Kidney (tissue), 14 donors: Measurements from ENCODE around the gene SYS1. TPM values are rescaled to one million over a fixed set of nuclear protein-coding genes. Genes with fewer than 3 reads are reported as not detected.
A peak's percentile ranks its signal among the peaks of the same experiment; 100 is the strongest.

ENCODE experiments used
- DNase-seq, 5 donors: peaks; one replicate each; pipeline ENCODE4 v3.0.0-alpha.2; 2013 to 2020
- FAIRE-seq: peaks from 2 replicates; lab custom pipeline; 2012; peaks lifted over from hg19 to GRCh38; lab: Jason Lieb, UNC
- H3K27ac ChIP-seq, 2 donors: one replicate each; pipeline ENCODE4 v1.7.0; 2013; ENCODE audit warnings: low read depth in 2 of 2, low read length in 2 of 2, inconsistent platforms in 1 of 2
- H3K27me3 ChIP-seq: one replicate; pipeline ENCODE4 v1.7.1; 2013; ENCODE audit warnings: low read length, inconsistent platforms; ENCODE audit not compliant: control insufficient read depth, insufficient read depth
- H3K36me3 ChIP-seq, 3 donors: one replicate each; pipeline versions ENCODE4 v1.7.0 to v1.7.1; 2013; ENCODE audit warnings: low read length in 3 of 3, control low read depth in 1 of 3, inconsistent platforms in 1 of 3; ENCODE audit not compliant: insufficient read depth in 3 of 3, control insufficient read depth in 2 of 3
- H3K4me1 ChIP-seq, 3 donors: one replicate each; pipeline versions ENCODE4 v1.7.0 to v1.7.1; 2013; ENCODE audit warnings: low read length in 3 of 3, inconsistent platforms in 1 of 3, low read depth in 1 of 3; ENCODE audit not compliant: control insufficient read depth in 2 of 3, insufficient read depth in 2 of 3
- H3K4me3 ChIP-seq, 3 donors: one replicate each; pipeline versions ENCODE4 v1.7.0 to v1.8.1; 2013; ENCODE audit warnings: low read length in 3 of 3, control low read depth in 1 of 3, inconsistent platforms in 1 of 3
- H3K9ac ChIP-seq, 3 donors: one replicate each; pipeline versions ENCODE4 v1.7.0 to v1.7.1; 2013; ENCODE audit warnings: low read length in 3 of 3, control low read depth in 1 of 3, inconsistent platforms in 1 of 3
- H3K9me3 ChIP-seq, 3 donors: one replicate each; pipeline versions ENCODE4 v1.7.0 to v1.7.1; 2013; ENCODE audit warnings: low read length in 3 of 3, control low read depth in 1 of 3, inconsistent platforms in 1 of 3; ENCODE audit not compliant: control insufficient read depth in 2 of 3, insufficient read depth in 1 of 3
- CTCF ChIP-seq: IDR thresholded peaks from 3 replicates; pipeline ENCODE4 v1.5.1; 2012; ENCODE audit warnings: mild to moderate bottlenecking, moderate library complexity, borderline replicate concordance; ENCODE audit not compliant: insufficient read depth; ENCODE audit errors: extremely low read depth
- intact Hi-C: fragments of 100-400 bp; cut with DNase I; formaldehyde crosslinking; loops from one replicate; pipeline ENCODE4 v1.11.1; 2022
- polyA plus RNA-seq: library from polyadenylated mRNA; stranded (reverse); fragments of 350-450 nt; fragmentation: Illumina TruSeq; extraction: RNeasy Lipid Tissue Mini Kit (QIAGEN cat#74804); gene quantifications from one replicate; pipeline ENCODE4 v1.2.3, GENCODE V29; 2014; ENCODE audit warnings: low read depth, low replicate concordance; ENCODE audit not compliant: insufficient read depth
- total RNA-seq: library from RNA; stranded (reverse); fragmentation: NEBNext Ultra II Directional; extraction: Animal tissue kit (Norgen Biotek cat#: 25700); gene quantifications from one replicate; pipeline ENCODE4 v1.2.1, GENCODE V29; 2021
- donor health status: control.
- donor health status: control.
- donor health status: control.
- donor health status: control.
- donor health status: control.
- donor health status: DM: yes; HTN: yes; CAD: no.
- donor health status: Normal renal cell carcinoma (clear cell type).

SYS1 gene
- total and polyA plus RNA-seq, 2 donors from 2014 or later = 38.7 to 39.8 TPM

GRCh38 chr20:45355209-45356084 is 7.5 kb upstream of the SYS1 start:
- no peak overlapping the region for H3K27ac ChIP-seq
- H3K4me3 ChIP-seq = no peak overlapping the region
- peaks cover 2 to 32% (median 23%) of the 10 kb centered on the region in 3 donors for H3K4me1 ChIP-seq
- no peaks in the 10 kb centered on the region for H3K9me3 ChIP-seq
- no peak overlapping the region for H3K9ac ChIP-seq
- no peak for FAIRE-seq
- intact Hi-C loops = no loop called here
- no peaks in the 10 kb centered on the region for H3K36me3 ChIP-seq
- DNase-seq = no peak
- H3K27me3 ChIP-seq = no peaks in the 10 kb centered on the region
- TF ChIP-seq CTCF = no peak

GRCh38 chr20:45358282-45359068 is 4.5 kb upstream of the SYS1 start:
- peak overlapping the region in 2 of 3 donors; percentile 1 to 77 for H3K9ac ChIP-seq
- no peaks in the 10 kb centered on the region for H3K27me3 ChIP-seq
- H3K4me1 ChIP-seq = peaks cover 2 to 32% (median 26%) of the 10 kb centered on the region in 3 donors
- H3K9me3 ChIP-seq = no peaks in the 10 kb centered on the region
- TF ChIP-seq CTCF = no peak
- intact Hi-C loops = no loop called here
- no peaks in the 10 kb centered on the region for H3K36me3 ChIP-seq
- H3K27ac ChIP-seq = peak overlapping the region; percentile 96
- FAIRE-seq (no peak), DNase-seq (peak in 4 of 5 donors; percentile 69 to 89 (median 80))
- H3K4me3 ChIP-seq = peak overlapping the region in 2 of 3 donors; percentile 15 to 22

GRCh38 chr20:45359069-45359405 is 3.9 kb upstream of the SYS1 start:
- TF ChIP-seq CTCF = no peak
- H3K4me3 ChIP-seq = no peak overlapping the region
- H3K9ac ChIP-seq = peak overlapping the region in 1 of 3 donors; percentile 77
- no peaks in the 10 kb centered on the region for H3K36me3 ChIP-seq
- DNase-seq (peak in 2 of 5 donors; percentile 37 to 90), FAIRE-seq (no peak)
- intact Hi-C loops = no loop called here
- no peaks in the 10 kb centered on the region for H3K9me3 ChIP-seq
- H3K27me3 ChIP-seq = no peaks in the 10 kb centered on the region
- peak overlapping the region; percentile 96 for H3K27ac ChIP-seq
- H3K4me1 ChIP-seq = peaks cover 2 to 35% (median 29%) of the 10 kb centered on the region in 3 donors
